ENCODE measurements around the gene DNAJC27. TPM values are rescaled to one million over a fixed set of nuclear protein-coding genes. Genes with fewer than 3 reads are reported as not detected.

The DNAJC27 gene
- total RNA-seq, 1 donor from 2014 or later, result 19.1 TPM

GRCh38 chr2:24907116-24907515 is 64.6 kb downstream of the DNAJC27 start:
- Mint-ChIP-seq H3K4me3 (no peak overlapping the region), H3K27me3 (ENCODE audit: insufficient read depth, low read depth) (peaks cover 6% of the 10 kb centered on the region), H3K4me1 (peaks cover 3% of the 10 kb centered on the region), H3K36me3 (peaks cover 52% of the 10 kb centered on the region), H3K9me3 (peaks cover 12% of the 10 kb centered on the region), H3K27ac (no peak overlapping the region)
- Histone ChIP-seq H3K79me2 (ENCODE audit: low read depth) (peaks cover 4% of the 10 kb centered on the region), H3K27ac (no peak overlapping the region), H4K20me1 (ENCODE audit: low read depth) (no peaks in the 10 kb centered on the region), H3K9ac (no peak overlapping the region), H3K36me3 (no peaks in the 10 kb centered on the region), H3K27me3 (no peaks in the 10 kb centered on the region), H3F3A (ENCODE audit: low read depth) (no peaks in the 10 kb centered on the region), H3K4me1 (no peaks in the 10 kb centered on the region), H3K4me2 (no peak overlapping the region), H3K4me3 (no peak overlapping the region), H2AFZ (replicated peaks) (no peak overlapping the region), H3K9me3 (ENCODE audit: low read depth) (no peaks in the 10 kb centered on the region)
- no peak for DNase-seq (ENCODE audit: low spot score)
- no peak for TF ChIP-seq EZH2phosphoT487 (IDR thresholded peaks at IDR 0.05)
- TF ChIP-seq EZH2 (IDR thresholded peaks at IDR 0.05), result no peak
- TF ChIP-seq, protein P1, sequence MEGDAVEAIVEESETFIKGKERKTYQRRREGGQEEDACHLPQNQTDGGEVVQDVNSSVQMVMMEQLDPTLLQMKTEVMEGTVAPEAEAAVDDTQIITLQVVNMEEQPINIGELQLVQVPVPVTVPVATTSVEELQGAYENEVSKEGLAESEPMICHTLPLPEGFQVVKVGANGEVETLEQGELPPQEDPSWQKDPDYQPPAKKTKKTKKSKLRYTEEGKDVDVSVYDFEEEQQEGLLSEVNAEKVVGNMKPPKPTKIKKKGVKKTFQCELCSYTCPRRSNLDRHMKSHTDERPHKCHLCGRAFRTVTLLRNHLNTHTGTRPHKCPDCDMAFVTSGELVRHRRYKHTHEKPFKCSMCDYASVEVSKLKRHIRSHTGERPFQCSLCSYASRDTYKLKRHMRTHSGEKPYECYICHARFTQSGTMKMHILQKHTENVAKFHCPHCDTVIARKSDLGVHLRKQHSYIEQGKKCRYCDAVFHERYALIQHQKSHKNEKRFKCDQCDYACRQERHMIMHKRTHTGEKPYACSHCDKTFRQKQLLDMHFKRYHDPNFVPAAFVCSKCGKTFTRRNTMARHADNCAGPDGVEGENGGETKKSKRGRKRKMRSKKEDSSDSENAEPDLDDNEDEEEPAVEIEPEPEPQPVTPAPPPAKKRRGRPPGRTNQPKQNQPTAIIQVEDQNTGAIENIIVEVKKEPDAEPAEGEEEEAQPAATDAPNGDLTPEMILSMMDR (IDR thresholded peaks at IDR 0.05), result no peak

DNA sequence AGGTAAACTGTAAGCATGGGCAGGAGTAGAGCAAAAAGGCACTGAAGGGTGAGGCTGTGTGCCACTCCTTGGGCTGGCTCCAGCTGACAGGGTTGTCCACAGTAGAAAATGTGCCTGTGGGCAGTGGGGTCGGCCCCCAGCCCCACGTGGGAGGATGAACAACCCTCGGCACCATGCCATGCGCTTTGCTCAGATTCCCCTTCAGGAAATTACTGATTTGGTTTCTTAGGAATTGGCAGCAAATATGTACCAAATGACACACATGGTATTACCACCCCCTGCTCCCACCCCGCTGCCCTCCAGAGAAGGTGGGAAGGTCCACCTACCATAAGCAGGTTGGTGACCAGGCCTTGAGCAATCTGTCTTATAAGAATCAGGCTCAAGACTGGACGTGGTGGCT is 65.3 kb downstream of the DNAJC27 start:
- DNase-seq (ENCODE audit: low spot score), result no peak
- no peaks in the 10 kb centered on the region for H4K20me1 ChIP-seq (ENCODE audit: low read depth)
- Mint-ChIP-seq H3K27ac (no peak overlapping the region), H3K27me3 (ENCODE audit: insufficient read depth, low read depth) (peaks cover 6% of the 10 kb centered on the region), H3K36me3 (peaks cover 48% of the 10 kb centered on the region), H3K4me1 (peaks cover 3% of the 10 kb centered on the region), H3K9me3 (peaks cover 10% of the 10 kb centered on the region), H3K4me3 (no peak overlapping the region)
- TF ChIP-seq, protein P1 (IDR thresholded peaks at IDR 0.05), result no peak
- TF ChIP-seq EZH2 (IDR thresholded peaks at IDR 0.05), result no peak
- H3K79me2 ChIP-seq (ENCODE audit: low read depth), result peaks cover 4% of the 10 kb centered on the region
- no peak overlapping the region for H3K4me3 ChIP-seq
- H2AFZ ChIP-seq (replicated peaks), result no peak overlapping the region
- H3K27ac ChIP-seq, result no peak overlapping the region
- H3K9me3 ChIP-seq (ENCODE audit: low read depth), result no peaks in the 10 kb centered on the region
- H3K36me3 ChIP-seq, result no peaks in the 10 kb centered on the region
- no peaks in the 10 kb centered on the region for H3F3A ChIP-seq (ENCODE audit: low read depth)
- no peak overlapping the region for H3K4me2 ChIP-seq
- H3K9ac ChIP-seq, result no peak overlapping the region
- H3K4me1 ChIP-seq, result no peaks in the 10 kb centered on the region
- H3K27me3 ChIP-seq, result no peaks in the 10 kb centered on the region

GRCh38 chr2:24903161-24904103 is 68.3 kb downstream of the DNAJC27 start:
- H3K36me3 Mint-ChIP-seq, result peaks cover 32% of the 10 kb centered on the region
- H3K9me3 Mint-ChIP-seq, result peaks cover 2% of the 10 kb centered on the region
- no peaks in the 10 kb centered on the region for H3K4me1 Mint-ChIP-seq
- Histone ChIP-seq H3K79me2 (ENCODE audit: low read depth) (no peaks in the 10 kb centered on the region), H3F3A (ENCODE audit: low read depth) (no peaks in the 10 kb centered on the region), H3K4me2 (no peak overlapping the region), H3K36me3 (no peaks in the 10 kb centered on the region), H3K27me3 (no peaks in the 10 kb centered on the region), H2AFZ (replicated peaks) (no peak overlapping the region), H3K4me1 (peaks cover 5% of the 10 kb centered on the region), H3K4me3 (no peak overlapping the region), H3K9ac (no peak overlapping the region), H4K20me1 (ENCODE audit: low read depth) (no peaks in the 10 kb centered on the region), H3K27ac (no peak overlapping the region), H3K9me3 (ENCODE audit: low read depth) (no peaks in the 10 kb centered on the region)
- no peak overlapping the region for H3K27ac Mint-ChIP-seq
- DNase-seq (ENCODE audit: low spot score), result no peak
- peaks cover 7% of the 10 kb centered on the region for H3K27me3 Mint-ChIP-seq (ENCODE audit: insufficient read depth, low read depth)
- no peak for TF ChIP-seq EZH2phosphoT487 (IDR thresholded peaks at IDR 0.05)
- TF ChIP-seq EZH2 (IDR thresholded peaks at IDR 0.05), result no peak
- TF ChIP-seq, protein P1 (IDR thresholded peaks at IDR 0.05), result no peak
- H3K4me3 Mint-ChIP-seq, result no peak overlapping the region
